H1 (cell line): Measurements from ENCODE around the gene DOCK8. TPM values are rescaled to one million over a fixed set of nuclear protein-coding genes. Genes with fewer than 3 reads are reported as not detected.

Source experiments
- ATF2 ChIP-seq: IDR thresholded peaks from 2 replicates; pipeline ENCODE4 v1.6.1; 2012; ENCODE audit warnings: low read length, inconsistent platforms
- TBP ChIP-seq: IDR thresholded peaks from 2 replicates; pipeline ENCODE4 v1.6.1; 2011; ENCODE audit warnings: low read depth, low read length, improper control_type of control experiment
- polyA plus RNA-seq, 7 experiments: library from polyadenylated mRNA; depleted of rRNA in 3 of 7; stranded (reverse) in 5 of 7; unstranded in 2 of 7; fragments of >200 nt in 5 of 7; fragments of 200-250 nt in 2 of 7; gene quantifications; 1 replicate in 5 of 7; 2 replicates in 1 of 7; 4 replicates in 1 of 7; pipeline versions ENCODE4 v1.2.1 to v1.2.3, GENCODE V29; 2011 to 2013; ENCODE audit warnings: missing spikeins in 2 of 7, mixed read lengths in 2 of 7
- total RNA-seq: library from RNA; stranded (reverse); fragmentation: NEBNext Ultra II Directional; extraction: Animal tissue kit (Norgen Biotek cat#: 25700); gene quantifications from 2 replicates; pipeline ENCODE4 v1.2.1, GENCODE V29; 2021

Gene DOCK8
- total and polyA plus RNA-seq, 2 of the 8 experiments (the other 6 are each of a cell fraction or from before 2014, with no cell fraction given), result 0.57 to 2.0 TPM

DNA sequence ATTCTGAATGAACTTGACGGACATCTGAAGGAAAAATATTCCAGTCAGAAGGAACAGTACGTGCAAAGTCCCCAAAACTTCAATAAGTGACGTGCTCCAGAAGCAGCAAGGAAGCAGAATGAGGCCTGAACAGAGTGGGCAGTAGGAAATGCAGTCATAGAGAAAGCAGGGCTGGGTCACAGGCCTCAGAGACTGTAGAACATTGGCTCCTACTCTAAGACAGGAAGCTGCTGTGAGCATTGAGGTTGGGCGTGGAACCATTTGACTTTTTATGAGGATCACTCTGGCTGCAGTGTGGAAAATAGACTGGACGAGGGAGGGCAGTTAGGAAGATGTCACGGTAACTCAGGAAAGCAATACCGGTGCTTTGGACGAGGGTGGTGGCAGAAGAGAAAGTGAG is 64.0 kb downstream of the DOCK8 start (continued):
- no peak for TF ChIP-seq ATF2
- TF ChIP-seq TBP, result no peak
- TF ChIP-seq, all 59 proteins: peak for 0
